Stimulated activated CD4-positive, alpha-beta T cell treated with anti-CD3 and anti-CD28 coated beads, Interleukin-4, amount 100 ng/mL, for 1 hour (primary cell): ENCODE results near the gene SH2D1B.

Experiments
- DNase-seq: peaks from one replicate; pipeline ENCODE4 v3.0.0-alpha.2; 2020

The SH2D1B gene

DNA sequence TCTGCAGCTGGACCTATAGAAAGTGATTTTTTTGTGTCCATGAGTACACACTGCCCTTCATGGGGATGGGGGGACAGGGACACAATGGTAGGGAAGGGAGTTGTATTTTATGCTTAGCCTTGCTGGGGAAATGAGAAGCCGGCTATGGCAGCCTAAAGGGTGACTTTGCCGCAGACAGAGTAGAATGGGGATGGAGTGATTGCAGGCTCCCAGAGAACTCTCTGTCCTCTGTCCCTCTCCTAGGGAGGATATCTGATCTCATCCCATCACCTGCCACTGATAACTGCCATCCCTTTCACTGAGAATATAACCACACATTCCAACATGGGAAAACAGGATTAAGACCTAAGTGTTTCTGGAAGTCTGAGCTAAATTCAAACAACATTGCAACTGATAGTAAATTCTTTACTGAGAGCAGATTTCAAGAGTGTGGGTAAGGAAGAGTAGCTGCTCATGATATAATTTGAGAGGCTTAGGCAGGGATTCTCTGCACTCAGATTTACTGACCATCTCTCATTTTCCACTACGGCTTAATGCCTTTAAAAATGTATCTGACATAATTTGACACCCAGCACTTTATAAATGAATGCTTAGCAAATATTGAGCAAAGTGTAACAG lies 13.9 kb downstream of the SH2D1B start:
- no peak for DNase-seq

DNA sequence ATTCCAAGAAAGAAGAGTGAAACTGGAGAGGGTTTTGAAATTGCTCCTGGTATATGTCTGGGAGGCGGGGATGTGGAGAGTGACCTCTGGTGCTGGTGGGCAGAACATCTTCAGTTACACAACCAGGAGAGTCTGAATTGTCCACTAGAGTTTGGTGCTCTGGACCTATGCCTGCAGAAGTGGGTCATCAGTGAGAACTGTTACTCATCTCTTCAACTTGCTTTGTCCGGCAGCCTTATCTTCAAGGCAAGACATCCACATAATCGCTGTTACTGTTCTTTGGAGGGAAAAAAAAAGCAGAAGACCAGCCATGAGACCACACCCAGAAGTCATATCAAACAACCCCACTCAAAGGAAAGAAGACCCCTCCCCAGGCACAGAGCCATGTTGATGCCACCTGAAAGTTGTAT lies 14.9 kb downstream of the SH2D1B start:
- DNase-seq, result no peak

DNA sequence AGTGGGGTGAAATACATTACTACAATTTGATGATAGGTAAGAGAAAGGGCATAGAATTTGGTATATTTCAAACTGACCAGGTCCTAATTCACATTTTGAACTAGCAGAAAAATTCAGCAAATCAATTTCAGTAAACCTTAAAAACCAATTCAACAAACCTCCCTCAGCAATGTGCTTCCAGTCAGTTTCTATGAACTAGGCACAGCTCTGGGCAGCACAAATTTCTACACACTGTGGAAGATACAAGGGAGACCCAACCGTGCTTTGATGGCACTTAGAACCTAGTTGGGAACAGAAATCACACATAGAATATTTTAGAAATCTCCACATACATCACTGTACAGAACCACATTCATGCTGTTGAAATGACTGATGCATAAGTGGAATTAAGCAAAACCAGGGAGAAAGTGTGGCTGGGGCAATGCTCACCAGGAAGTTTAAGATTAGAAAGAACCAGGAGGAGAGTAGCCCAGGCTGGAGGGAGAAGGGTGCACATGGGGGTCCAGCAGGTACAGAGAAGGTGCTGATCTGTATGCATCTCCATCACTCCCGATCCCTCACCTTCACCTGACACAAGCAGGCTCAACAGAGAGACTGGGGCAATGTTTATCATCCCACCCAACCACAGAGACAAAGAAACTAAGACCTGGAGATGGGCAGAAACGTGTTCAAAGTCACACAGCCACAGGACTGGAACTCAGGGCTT lies 15.6 kb downstream of the SH2D1B start:
- no peak for DNase-seq

DNA sequence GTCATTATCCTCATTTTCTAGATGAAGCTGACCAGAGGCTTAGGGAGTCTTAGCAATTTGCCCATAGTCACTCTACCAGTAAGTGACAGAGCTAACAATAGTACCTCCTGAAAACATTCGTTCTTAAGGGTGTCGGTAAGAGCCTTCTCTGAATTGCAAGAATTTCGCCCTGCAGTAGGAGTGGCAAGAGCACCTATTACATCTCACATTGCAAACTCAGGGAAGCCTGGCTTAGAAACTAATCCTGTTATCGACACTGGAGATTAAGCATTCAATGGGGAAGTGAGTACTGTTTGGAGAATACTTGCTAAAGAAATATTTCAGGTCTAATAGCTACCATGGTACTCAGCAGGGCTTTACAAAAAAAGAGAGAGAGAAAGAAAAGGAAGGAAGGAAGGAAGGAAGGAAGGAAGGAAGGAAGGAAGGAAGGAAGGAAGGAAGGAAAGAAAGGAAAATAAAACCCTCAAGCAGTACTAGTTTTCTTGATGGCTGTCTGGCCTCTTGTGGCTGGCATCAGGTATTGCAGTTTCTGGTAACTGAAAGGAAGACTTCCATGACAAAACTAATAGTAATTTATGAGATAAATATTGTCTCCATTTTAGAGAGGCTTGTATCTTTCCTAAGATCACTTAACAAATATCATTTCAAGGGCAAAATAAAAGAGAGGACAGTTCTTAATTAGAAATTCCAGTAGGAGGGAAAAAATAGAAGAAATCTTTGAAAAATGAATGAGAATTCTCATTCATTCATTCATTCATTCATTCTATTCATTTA lies 20.0 kb downstream of the SH2D1B start:
- no peak for DNase-seq

DNA sequence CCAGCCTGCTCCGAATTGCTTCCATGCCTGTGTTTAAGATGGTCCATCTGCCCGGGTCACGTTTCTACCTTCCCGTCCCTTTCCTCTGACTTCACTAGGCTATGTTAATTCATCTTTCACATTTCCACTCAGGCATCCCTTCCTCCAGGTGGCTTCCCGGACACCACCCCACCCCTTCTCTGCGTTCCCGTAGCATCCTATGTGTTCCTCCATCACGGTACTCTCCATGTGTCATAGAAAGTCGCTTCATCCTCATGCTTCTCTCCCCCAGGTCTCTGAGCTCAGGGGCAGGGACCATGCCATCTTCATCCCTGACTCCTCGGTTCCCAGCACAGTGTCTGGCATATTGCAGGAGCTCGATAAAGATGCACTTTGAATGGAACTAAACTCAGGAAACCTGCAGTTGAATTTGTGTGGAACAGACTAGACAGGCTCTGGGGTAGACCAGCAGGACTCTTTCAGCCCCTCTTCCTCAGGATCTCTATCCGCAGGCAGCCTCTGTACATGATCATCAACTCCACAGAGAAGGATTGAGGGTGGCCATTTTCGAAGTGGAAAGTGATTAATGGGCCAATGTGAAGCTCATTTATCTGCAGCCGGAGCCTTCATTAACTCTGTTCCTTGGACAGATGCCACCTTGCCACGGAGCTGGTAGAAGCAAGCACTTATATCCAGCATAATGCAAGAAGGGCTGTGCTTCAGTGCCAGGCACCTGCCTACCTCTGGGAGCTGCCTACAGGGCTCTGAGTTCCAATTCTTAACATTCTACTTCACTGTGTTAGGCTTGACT lies 21.3 kb downstream of the SH2D1B start:
- DNase-seq, result no peak

DNA sequence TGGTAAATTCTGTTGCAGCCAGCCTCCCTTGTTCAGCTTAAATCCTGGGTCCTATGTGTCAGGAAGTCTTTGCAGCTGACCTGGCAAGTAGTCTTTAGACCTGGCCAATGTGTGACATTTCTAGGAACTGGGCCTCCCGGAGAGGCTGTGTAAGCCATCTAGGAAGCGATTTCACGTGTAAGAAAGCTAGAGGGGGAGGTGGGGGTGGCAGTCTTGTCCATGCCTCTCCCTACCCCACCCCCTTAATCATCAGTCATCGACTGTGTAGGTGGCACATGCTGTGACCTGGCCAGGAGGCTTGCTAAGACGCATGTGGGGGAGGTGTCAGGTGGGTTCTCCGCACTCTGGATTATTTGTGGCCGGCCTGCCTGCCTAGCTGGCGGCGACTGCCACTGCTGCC lies 22.0 kb downstream of the SH2D1B start:
- DNase-seq, result no peak

DNA sequence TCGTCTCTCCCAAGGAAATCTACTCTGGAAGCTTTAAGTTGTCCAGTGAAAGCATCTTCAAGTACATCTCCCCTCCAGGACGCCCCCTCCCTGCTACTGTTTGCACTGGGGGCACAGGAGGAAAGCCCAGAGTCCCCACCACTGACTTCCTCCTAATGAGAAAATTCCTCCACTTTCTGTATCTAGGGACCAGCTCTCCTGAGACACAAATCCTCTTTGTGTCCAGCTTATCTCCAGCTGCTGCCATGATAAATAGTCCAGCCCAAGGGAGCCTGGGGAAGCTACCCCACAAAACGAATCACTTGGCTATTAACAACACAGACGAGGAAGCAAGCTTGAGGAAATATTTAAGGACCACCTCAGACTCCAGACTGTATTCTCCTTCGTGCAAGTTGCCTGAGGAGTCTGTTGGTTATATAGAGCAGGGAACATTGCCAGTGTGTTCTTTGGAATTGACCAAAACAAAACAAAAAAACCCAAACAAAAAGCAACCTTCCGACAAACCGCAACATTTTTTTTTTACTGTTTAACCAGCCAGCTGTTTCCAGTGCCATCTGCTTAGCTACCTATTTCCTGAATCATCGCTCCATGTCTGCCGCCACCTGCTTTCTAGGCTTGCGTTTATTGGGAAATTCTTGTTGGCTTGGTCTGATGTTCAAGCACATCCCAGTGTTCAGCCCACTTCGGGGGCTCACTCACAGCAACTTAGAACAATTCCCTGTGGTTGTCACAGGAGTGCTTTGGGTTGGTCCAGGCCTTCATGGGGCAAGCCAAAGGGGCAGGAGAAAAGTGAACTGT lies 22.7 kb downstream of the SH2D1B start:
- DNase-seq, result no peak

DNA sequence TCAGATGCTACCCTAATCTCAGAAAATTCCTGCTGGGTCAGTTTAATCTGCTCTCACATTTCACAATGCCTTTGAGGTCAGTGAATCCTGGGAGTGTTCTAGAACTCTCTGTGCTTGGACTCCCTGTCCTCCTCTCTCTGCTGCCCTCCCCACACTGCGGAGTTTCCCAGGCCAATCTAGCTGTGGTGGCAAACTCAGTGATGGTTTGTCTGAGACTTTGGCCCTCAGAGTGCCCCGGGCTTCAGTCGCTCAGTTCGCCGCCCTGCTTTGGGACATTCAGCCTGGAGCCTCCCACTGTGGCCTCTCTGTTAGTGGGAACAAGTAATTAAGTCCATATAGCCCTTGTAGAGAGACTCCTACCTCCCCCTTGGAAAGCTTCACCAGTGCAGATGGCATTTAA lies 23.3 kb downstream of the SH2D1B start:
- DNase-seq, result no peak

DNA sequence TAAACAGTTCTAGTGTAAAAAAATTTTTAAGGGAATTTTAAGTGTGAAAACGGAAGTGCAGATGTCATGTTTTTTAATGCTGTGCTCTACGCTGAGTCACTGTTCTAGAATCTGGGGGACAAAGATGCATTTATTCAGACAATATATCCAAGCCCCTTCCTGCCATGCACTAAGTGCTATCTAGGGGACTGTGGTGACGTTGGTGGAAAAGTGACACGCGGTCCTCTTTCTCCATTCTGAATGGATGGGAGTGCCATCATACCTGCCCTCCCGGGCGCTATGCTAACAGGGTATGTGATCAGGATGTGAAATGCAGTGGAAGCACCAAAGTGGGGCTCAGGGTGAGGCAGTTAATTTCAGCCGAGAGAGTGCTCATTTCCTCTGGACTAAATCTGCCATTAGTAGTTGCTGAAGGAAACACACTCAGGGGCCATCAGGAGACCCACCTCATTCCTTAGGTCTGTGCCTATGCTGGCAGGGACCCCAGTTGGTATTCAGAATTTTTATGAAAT lies 23.8 kb downstream of the SH2D1B start:
- DNase-seq, result no peak

DNA sequence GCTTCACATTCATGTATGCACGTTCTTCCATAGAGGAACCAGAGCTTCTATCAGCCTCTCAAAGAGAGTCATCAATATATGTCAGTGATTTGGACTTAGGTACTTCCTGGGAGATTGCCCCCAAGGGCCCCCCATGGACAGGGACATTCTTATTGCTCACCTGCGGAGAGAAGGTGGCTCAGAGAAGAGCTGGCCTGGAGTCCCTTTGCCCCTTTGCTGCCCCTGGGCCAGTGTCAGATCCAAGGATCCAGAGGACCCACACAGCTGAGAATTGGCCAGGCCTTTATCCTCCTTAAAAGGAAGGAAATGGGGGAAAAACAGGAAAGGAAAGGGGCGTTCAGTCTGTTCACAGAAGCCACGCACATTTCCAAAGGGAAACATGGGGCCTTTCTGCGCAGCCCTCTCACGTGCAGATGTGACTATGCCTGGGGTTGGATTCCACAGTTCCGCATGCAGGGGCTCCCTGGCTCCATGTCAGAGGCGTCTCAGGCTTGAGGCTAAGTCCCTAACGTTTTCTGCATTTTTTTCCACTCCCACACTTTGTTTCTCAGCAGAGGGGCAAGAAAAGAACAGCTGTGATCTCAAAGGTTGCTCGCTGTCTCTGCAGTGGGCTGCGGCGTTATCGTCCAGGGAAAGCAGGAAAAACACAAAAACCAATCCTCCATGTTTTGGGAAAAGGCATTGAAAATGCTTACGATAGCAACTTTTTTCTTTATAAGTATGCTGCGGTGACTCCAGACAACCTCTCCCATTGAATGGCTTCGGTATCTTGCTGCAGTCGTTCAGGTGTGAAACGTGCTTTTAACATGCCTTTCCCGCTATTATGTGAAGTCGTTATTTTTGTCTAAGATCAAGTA lies 24.5 kb downstream of the SH2D1B start:
- no peak for DNase-seq

DNA sequence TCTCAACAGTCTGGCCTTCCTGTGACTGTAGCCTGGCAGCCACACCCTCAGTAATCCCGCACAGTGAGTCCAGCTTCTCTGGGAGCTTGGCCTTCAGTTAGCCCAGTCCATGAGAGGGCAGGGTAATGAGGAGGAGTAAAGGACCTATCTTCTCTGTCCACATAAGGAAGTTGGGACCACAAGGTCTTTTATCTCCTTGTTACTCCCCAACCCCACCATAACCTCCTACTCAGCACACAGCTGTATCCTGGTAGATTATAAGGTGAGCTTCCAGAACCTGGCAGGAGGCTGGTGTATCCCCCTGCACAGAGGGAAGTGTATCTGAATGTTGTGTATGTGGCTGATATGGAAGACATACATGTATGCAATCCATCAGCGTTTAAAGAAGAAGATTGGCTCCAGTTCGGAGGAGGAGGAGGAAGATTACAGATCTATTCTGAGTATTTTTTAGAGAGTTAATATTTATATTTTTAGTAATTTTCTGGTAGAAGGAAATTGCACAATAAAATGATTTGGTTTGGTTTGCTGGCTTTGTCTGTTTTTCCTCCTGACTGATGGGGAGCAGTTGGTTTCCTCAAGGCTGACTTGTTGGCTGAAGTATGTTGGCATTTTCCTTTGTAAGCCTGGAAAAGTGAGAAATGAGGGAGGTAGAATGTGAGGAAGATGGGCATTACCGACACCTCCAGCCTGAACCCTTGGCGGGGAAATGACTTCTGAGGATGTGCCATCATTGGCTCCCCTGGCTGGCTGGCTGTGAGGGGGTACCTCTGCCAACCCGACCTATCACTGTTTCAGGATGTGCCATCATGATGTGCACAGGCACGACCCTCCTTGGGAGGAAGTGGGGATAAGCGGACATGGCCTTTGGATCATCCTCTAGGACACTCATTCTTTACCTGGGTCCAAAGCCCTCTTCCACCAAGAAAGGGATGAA lies 25.4 kb downstream of the SH2D1B start:
- DNase-seq, result no peak

DNA sequence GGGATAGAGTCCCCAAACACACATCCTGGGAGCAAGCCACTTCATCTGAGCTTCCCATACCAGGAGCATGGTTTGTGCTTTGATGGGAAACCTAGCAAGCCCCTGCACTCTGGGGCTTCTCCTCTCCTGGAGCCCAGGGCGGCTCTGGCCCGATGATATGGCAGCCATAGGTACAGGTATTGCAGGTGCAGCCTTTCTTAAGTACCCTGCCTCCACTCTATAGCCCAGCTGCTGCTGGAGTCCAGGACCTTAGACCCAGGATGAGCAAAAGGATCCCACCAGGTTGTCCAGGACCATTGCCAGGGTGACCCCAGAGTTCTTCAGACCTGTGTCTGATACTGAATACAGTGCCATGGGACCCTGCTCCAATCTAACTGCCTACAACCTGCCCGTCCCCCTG lies 26.2 kb downstream of the SH2D1B start:
- no peak for DNase-seq

DNA sequence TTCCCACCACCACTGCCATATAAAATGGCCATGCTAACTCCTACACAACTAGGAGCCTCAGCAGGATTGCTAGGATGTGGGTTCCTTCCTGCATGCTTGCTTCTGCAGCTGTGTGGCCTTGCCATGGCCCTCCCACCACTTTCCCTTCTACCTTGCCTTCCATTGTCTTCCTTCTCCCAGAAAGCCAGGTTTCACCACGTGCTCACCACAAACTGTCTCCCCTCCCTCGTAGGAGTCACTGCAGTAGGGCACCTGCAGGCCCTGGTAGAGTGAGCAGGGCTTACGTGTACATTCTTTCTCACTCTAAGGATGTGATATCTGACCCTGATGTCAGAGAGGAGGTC lies 26.7 kb downstream of the SH2D1B start:
- no peak for DNase-seq

DNA sequence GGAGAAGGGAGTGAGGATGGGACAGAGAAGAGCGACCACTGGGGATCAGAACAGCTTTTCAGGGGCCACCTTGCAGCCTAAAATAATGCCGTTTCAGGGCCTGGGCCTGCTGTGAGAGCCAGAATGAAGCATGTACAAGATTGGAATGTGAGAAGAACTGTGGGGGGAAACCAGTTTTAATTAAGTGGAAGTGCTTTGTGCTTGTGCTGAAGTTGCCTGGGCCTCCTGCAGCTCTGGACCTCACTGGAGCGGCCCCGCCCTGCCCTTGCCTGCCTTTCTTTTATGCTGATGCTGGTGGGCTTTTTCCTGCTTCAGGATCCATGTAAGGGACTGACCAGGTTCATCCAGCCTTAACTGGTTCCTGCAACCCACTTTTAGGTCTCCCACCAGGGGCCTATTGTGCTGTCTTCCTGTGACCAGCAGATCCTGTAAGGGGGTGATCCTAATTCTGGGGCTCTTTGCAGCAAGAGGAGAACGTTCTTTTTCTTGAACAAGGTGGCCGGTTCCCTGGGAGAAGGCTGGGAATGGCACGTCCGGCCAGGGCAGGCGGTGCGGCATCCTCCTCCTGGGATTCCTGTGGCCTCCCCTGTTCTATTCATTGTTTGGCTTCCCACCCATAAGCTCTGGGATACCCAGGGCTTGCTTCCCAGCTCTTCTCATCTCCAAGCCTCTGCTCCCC lies 27.2 kb downstream of the SH2D1B start:
- no peak for DNase-seq

DNA sequence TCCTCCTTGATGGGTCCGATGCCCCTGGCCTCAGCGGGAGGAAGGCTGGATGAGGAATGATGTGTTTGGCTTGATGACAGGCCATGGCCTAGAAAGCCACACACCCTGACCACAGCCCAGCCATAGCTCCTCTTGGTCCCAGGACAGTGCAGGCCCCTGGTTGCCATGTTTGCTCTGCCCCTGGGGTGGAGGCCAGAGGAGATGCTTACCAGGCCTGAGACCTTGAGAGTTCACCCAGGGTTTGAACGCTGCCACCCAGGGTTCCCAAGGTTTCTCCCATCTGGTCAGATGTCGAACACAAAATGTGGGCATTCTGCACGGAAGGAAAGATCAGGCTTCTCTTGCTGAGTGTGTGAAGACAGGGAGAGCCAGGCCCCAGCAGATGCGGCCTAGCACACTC lies 27.8 kb downstream of the SH2D1B start:
- no peak for DNase-seq

DNA sequence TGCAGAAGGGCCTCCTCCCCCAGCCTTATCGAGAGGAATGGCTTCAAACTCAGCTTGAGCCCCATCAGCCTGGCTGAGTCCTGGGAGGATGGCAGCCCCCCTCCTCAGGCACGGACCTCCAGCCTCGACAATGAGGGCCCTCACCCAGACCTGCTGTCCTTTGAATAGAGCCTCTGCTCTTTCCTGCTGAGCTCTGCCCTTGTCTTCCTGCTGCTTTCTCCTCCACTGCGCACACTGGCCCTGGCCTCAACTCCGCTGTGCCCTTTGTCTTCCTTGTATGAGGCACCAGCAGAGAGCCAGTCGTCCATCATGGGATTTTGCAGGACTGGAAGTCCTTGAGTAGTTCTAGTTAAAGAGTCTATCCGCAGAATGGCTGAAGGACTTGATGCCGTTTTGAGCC lies 28.4 kb downstream of the SH2D1B start:
- DNase-seq, result no peak

DNA sequence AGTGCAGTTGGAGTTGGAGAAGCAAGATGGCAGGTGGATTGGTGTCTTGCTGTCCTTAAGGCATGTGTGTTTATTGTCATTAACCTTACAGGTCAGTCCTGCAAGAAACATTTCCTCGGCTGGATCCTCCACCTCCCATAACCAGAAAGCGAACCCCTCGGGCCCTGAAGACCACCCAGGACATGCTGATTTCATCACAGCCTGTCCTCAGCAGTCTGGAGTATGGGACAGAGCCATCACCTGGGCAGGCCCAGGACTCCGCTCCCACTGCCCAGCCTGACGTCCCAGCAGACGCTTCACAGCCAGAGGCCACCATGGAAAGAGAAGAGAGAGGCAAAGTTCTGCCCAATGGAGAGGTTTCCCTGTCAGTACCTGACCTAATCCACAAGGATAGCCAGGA lies 28.8 kb downstream of the SH2D1B start:
- no peak for DNase-seq

DNA sequence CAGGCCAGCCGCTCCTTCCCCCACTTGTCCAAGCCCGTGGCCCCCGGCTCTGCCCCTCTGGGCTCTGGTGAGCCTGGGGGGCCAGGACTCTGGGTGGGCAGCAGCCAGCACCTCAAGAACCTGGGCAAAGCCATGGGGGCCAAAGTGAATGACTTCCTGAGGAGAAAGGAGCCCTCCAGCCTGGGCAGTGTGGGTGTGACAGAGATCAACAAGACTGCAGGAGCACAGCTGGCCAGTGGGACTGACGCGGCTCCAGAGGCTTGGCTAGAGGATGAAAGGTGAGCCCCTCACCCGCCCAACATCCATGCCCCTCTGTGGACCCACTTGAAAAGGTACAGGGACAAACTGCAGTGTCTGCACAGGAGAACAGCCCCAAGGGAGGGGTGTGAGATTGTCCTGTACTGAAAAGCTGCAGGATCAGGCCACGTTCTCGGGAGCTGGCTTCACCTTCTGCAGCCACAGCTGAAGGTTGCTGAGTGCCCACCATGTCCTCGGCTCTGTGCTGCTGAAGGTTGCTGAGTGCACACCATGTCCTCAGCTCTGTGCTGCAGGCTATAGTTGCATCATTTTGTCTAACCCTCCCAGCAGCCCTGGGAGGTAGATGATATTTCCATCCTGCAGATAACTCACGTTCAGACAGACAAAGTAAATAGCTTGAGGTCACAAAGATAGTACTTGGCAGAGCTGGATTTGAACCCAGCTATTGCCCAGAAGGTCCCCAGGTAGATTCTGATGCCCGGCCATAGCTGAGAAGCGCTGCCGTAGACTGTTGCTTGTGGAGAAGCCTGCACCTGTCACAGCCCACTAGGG lies 29.8 kb downstream of the SH2D1B start:
- DNase-seq, result no peak

DNA sequence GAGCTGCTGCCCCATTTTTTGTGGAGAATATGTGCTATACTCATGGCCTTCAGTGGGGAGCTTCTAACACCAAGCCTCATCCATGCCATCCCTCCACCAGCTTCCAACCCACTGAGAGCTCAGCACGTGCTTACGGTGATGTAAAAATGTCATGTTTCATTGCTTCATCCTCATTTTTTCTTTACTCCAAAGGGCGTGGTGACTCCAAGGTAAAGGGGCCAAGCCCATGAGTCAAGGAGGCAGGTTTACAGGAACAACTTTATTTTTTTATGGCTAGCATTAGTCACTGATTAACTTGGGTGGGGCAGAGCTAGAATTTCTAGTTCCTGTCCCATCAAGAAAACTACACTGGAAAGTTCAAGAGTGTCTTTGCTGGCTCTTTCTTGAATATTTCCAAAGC lies 30.6 kb downstream of the SH2D1B start, which contains the start of gene C1orf226:
Gene C1orf226 (plus strand): TSS at position 346 of the 400 bp plus-strand sequence. CDS start 174 bp downstream, outside the sequence.
- DNase-seq, result no peak
